GM18520 (cell line): Measurements from ENCODE around the gene RGL4.

Experiments
- ATAC-seq: cut with Tn5 transposase; IDR thresholded peaks from one replicate; pipeline ENCODE4 v1.9.1; 2021; ENCODE audit not compliant: unreplicated experiment

The RGL4 gene

GRCh38 chr22:23697031-23697970 is 6.5 kb downstream of the RGL4 start:
- ATAC-seq: no peak

GRCh38 chr22:23698094-23698493 is 7.3 kb downstream of the RGL4 start:
- no peak for ATAC-seq

GRCh38 chr22:23698673-23699235 is 7.9 kb downstream of the RGL4 start:
- ATAC-seq: no peak

- no peak for ATAC-seq
Observed at GRCh38 chr22:23700706-23701105, 9.9 kb downstream of the RGL4 start.

- ATAC-seq: no peak
Observed at GRCh38 chr22:23704062-23704461, 13.2 kb downstream of the RGL4 start.

- no peak for ATAC-seq
Observed at GRCh38 chr22:23704829-23705228, 14.0 kb downstream of the RGL4 start.

GRCh38 chr22:23705358-23705757 is 14.5 kb downstream of the RGL4 start:
- ATAC-seq: no peak

- ATAC-seq: no peak
Observed at GRCh38 chr22:23708270-23708669, 17.5 kb downstream of the RGL4 start.

- ATAC-seq: no peak
Observed at GRCh38 chr22:23709107-23709506, 18.3 kb downstream of the RGL4 start.

GRCh38 chr22:23712256-23712655 is 21.4 kb downstream of the RGL4 start:
- ATAC-seq: no peak

- no peak for ATAC-seq
Observed at GRCh38 chr22:23713696-23714595, 23.1 kb downstream of the RGL4 start.

- no peak for ATAC-seq
Observed at GRCh38 chr22:23714596-23715578, 24.1 kb downstream of the RGL4 start.

- ATAC-seq: no peak
Observed at GRCh38 chr22:23715806-23716375, 25.1 kb downstream of the RGL4 start.

GRCh38 chr22:23716811-23717801 is 26.3 kb downstream of the RGL4 start:
- no peak for ATAC-seq

GRCh38 chr22:23718371-23719165 is 27.8 kb downstream of the RGL4 start:
- no peak for ATAC-seq

GRCh38 chr22:23720855-23721254 is 30.0 kb downstream of the RGL4 start:
- no peak for ATAC-seq

- ATAC-seq: no peak
Observed at GRCh38 chr22:23722160-23722559, 31.3 kb downstream of the RGL4 start.

- no peak for ATAC-seq
Observed at GRCh38 chr22:23722724-23723123, 31.9 kb downstream of the RGL4 start.
